Right hindlimb (tissue), 1 donor: ENCODE data around the gene WDR88.
A peak's percentile ranks its signal among the peaks of the same experiment; 100 is the strongest.
"Not testable (repeated sequence)": the region's sequence is repeated elsewhere in the genome, so short reads cannot be mapped to it uniquely, and the experiment has no call there.

Experiments used
- DNase-seq: peaks from one replicate; pipeline ENCODE4 v3.0.0-alpha.2; 2018

WDR88 gene

DNA sequence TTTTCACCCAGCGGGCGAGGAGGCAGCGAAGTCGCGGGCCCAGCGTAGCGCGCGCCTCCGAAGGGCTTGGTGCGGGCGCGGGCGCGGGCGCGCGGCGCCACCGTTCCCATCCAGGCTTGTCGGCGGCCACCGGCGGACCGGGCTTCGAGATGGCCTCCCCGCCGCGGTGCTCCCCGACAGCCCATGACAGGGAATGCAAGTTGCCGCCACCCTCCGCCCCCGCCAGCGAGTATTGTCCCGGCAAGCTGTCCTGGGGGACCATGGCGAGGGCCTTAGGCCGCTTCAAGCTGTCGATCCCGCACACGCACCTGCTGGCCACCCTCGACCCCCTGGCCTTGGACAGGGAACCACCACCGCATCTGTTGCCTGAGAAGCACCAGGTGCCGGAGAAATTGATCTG lies at the start of gene WDR88:
Gene WDR88, plus strand, starts transcription at position 94 of the 400 bp plus-strand sequence. Its CDS starts 56 bp downstream, at position 150.
- DNase-seq: no peak

GRCh38 chr19:33085570-33086128 lies 46.3 kb upstream of the WDR88 start:
- DNase-seq: no peak

GRCh38 chr19:33086955-33087354 lies 45.0 kb upstream of the WDR88 start:
- no peak for DNase-seq

DNA sequence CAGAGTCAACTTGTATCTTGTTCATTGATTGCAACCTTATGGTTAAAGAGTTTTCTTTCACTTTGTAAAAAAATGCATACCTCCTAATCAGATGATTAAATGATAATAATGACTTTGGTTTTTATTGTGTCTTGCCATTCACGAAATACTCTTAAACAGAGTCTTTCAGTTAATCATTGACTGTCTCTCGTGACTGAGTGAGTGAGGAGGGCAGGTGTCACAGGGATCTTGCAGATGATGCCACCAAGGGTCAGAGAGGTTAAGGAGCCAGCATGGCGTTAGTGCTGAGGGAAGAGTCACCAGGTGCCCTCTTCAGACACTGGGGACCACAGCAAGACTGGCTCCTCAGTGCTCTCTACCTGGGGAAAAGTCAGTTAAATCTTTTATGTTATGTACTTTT lies 42.9 kb upstream of the WDR88 start:
- DNase-seq: no peak

DNA sequence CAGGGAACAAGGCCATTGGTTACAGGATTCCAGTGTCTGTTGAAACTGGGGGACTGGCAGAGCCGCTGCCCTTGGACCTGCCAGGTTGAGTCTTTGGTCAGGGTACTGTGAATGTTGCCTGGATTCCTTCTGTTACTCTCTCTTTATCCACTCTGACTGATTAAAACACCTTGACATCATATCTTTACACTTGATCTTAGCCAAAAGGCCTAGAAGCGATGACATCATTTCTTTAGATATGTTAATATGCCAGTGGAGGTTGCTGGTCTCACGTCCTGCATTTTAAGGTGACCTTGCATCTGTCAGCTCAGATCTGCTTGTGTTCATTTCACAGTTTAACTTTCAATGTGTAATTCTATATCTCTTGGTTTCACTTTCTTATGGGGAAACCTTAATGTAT lies 41.7 kb upstream of the WDR88 start:
- DNase-seq: no peak

DNA sequence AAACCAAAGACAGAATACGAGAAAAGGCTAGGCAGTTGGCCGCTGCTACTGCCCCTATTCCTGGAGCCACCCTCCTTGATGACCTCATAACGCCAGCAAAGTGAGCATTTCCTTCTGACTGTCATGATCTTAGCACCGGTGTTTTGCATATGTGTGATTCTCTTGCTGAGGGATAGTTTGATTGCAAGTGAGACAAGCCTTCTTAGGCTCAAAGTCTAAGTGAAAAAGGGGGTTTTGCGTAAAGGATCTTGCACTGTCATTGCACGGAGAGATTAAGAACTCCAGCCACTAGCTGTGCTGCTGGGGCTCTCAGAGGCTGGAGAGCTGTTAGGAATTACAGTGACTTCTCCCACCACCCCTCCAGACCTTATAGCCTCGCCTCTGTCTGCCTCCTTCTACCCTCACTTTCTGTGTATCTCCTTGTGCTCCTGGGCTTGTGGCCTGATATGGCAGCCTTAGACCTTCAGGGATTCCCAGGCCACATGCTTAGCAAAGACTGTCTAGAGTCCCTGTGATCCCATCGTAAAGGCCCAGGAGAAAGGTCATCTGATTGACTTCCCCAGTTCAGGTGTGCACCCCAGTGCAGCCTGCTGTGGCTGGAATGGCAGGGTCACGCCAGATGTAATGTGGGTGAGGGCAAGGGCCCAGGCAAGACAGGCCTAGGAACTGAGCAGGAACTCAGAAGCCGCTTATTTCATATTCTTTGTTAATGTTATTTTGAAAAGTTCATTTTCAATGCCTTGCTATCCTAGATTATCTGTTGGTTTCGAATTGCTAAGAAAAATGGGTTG lies 38.3 kb upstream of the WDR88 start:
- no peak for DNase-seq

DNA sequence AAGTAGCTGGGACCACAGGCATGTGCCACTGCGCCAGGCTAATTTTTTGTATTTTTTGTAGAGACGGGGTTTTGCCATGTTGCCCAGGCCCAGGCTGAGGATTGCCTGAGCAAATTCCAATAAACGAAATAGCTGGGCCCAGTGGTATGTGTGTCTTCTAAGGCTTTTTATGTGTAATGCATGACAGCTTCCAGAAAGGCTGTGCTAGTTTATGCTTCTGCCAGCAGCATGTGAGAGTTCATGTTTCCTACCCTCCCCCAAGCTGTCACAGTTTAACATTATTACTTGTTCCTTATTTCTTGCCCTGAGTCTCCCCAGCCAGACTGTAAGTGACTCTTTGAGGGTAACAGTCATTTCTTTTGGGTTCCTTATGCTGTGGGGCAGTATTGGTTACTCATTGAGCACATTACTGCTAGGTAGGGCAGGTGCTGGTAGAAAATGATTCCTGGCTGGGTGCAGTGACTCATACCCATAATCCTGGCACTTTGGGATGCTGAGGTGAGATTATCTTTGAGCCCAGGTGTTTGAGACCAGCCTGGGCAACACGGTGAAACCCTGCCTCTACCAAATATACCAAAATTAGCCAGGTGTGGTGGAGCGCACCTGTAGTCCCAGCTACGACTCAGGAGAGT lies 37.4 kb upstream of the WDR88 start:
- DNase-seq: no peak

- no peak for DNase-seq
Measured at GRCh38 chr19:33096005-33096404, 35.9 kb upstream of the WDR88 start.

DNA sequence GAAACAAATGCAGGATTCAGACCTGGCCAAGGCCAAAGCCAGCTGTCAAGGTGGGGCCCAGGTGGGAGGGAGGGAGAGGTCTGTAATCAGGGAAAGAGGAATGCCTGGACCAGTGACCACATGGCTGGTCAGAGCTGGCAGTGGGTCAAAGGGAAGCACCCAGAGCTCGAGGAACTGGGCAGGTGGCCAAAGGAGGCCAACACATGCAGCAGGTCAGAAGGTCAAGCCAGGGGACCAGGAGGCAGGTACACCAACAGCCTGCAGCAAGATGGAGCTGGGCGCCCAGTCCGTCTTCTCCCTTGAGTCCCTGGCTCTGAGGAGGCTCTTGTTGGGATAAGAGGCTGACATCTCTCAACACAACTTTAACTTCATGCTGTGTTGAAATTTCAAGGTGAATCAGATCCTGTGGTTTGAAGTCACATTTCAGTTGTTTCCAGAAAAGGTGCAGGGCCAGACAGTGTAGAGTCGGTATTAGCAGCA lies 33.8 kb upstream of the WDR88 start:
- no peak for DNase-seq

DNA sequence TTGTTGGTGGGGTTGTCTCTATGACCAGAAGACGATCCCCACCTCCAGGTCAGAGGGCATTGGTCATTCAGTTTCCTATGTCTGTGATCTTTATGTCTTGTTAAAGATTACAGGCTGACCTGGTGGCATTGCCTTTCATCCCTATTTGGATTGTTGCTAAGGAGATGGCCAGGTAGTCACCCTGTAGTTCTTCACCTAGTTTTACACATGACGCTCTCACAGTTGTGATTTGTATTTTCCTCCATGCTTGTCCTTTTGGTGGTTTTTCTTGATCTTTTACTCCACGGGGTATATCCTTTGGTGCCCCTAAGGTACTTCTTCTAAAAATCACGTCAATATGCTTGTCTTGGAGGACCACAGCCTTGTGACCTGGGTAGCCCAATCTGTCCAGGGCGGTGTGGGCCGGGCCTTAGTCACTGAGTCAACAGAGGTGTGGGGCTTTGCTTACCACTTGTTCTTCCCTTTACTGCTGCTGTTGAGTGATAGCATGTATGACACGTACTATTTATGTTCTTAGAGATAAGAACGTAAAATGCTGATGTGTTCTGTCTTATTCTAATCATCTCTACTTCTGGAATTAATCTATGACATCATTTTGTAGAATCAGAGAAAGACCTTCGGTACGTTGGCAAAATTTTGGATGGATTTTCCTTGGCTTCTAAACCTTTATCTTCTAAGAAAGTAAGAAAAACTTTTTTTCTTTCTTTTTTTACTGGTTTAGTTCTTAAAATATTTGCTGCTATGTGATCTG lies 30.8 kb upstream of the WDR88 start:
- no peak for DNase-seq

- DNase-seq: no peak
Measured at GRCh38 chr19:33102893-33103292, 29.0 kb upstream of the WDR88 start.

- no peak for DNase-seq
Measured at GRCh38 chr19:33108161-33108560, 23.8 kb upstream of the WDR88 start.

DNA sequence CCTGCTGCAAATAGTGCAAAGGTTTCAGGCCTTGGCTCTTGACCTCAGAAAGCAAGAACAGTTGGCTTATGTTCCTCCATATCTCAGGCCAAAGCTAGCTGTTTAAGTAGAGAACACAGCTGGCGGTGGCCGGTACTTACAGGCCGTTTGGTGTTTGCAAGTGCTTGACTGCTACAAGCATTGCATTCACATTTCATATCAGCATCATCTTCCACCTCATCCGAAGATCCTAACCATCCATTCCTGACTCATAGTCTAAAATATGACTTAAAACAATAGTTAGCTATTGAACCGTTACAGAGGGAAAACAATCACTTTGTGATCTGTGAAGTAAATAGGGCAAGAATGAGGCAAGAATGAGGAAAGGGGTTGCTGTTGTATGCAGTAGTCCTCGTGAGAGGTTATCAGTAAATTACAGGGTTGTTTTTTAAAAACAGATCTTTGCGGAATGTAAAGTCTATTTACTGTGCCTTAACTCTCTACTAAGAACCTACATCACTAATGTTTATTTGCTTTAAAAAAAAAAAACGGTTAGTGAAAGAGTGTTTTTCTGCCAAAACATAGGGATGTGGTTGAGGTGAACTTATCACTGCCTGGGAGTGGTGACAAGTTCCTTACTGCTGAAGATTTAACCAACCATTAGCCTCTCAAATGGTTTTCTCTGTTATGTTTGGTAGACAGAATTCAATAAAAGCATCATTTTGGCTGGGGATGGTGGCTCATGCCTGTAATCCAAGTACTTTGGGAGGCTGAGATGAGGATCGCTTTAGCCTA lies 21.6 kb upstream of the WDR88 start:
- no peak for DNase-seq

GRCh38 chr19:33111587-33111986 lies 20.3 kb upstream of the WDR88 start:
- DNase-seq: no peak

GRCh38 chr19:33114312-33114711 lies 17.6 kb upstream of the WDR88 start:
- no peak for DNase-seq

GRCh38 chr19:33117501-33117900 lies 14.4 kb upstream of the WDR88 start:
- no peak for DNase-seq

- no peak for DNase-seq
Measured at GRCh38 chr19:33118643-33119042, 13.3 kb upstream of the WDR88 start.

GRCh38 chr19:33124207-33125098 lies 7.5 kb upstream of the WDR88 start:
- DNase-seq: no peak

DNA sequence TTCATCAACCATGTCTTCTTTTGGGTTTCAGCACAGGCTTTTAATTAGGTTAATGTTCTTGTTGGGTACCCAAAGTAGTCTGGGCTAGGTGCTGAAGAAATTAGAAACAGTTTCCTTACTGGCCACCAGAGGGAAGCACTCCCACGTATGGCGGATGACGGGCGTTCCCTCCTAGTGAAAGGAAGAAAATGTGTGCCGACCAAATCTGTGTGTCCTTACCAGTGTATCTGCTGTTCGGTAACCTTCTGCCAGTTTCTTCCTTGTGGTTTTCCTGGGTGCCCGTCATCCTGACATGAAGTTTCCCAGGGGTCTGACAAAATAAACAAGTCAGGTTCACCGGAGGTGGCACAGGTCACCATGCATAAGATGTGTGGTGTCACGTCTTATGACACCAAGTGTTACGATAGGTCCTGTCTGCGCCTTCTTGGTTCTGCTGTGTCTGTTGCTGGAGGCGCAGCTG lies 6.0 kb upstream of the WDR88 start:
- peak; percentile 53 for DNase-seq

- not testable (repeated sequence) for DNase-seq
Measured at GRCh38 chr19:33126712-33127111, 5.2 kb upstream of the WDR88 start.

GRCh38 chr19:33129901-33130300 lies 2.0 kb upstream of the WDR88 start:
- no peak for DNase-seq
